ENCODE results near the gene TAF13.
"Not testable (repeated sequence)": the region's sequence is repeated elsewhere in the genome, so short reads cannot be mapped to it uniquely, and the experiment has no call there.

TAF13 gene

GRCh38 chr1:109020693-109021257 is 55.0 kb downstream of the TAF13 start:
- TF ChIP-seq, protein P1, sequence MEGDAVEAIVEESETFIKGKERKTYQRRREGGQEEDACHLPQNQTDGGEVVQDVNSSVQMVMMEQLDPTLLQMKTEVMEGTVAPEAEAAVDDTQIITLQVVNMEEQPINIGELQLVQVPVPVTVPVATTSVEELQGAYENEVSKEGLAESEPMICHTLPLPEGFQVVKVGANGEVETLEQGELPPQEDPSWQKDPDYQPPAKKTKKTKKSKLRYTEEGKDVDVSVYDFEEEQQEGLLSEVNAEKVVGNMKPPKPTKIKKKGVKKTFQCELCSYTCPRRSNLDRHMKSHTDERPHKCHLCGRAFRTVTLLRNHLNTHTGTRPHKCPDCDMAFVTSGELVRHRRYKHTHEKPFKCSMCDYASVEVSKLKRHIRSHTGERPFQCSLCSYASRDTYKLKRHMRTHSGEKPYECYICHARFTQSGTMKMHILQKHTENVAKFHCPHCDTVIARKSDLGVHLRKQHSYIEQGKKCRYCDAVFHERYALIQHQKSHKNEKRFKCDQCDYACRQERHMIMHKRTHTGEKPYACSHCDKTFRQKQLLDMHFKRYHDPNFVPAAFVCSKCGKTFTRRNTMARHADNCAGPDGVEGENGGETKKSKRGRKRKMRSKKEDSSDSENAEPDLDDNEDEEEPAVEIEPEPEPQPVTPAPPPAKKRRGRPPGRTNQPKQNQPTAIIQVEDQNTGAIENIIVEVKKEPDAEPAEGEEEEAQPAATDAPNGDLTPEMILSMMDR (IDR thresholded peaks at IDR 0.05; ENCODE audit: low read depth, low read length, poor library complexity, severe bottlenecking) = no peak
- Histone ChIP-seq H3K27ac (ENCODE audit: low read depth, low read length) (no peak overlapping the region), H3K4me1 (ENCODE audit: control insufficient read depth, low read length) (peaks cover 10% of the 10 kb centered on the region)

GRCh38 chr1:109017719-109018118 is 58.1 kb downstream of the TAF13 start:
- H3K27me3 ChIP-seq (ENCODE audit: control insufficient read depth, low read length); H3K9me2 ChIP-seq (replicated peaks; ENCODE audit: control insufficient read depth, low read length); H3K9me3 ChIP-seq (ENCODE audit: control insufficient read depth, insufficient read depth, low read length); H3K4me1 ChIP-seq (ENCODE audit: control insufficient read depth, low read length); H3K79me2 ChIP-seq (ENCODE audit: control insufficient read depth, low read length); H3F3A ChIP-seq (ENCODE audit: control insufficient read depth, insufficient read depth); H3K4me2 ChIP-seq (ENCODE audit: low read length); H4K20me1 ChIP-seq (ENCODE audit: control insufficient read depth, insufficient read depth, low read depth, low read length); H3K27ac ChIP-seq (ENCODE audit: low read depth, low read length); H3K4me3 ChIP-seq (ENCODE audit: low read length): not testable (repeated sequence)
- H3K36me3 ChIP-seq (ENCODE audit: control insufficient read depth, low read length) = peaks cover 11% of the 10 kb centered on the region; the same call in 1 of the 2 replicates

More at GRCh38 chr1:109020693-109021257, 55.0 kb downstream of the TAF13 start:
- Histone ChIP-seq H3K27me3 (ENCODE audit: control insufficient read depth, low read length) (no peaks in the 10 kb centered on the region), H3K9me3 (ENCODE audit: control insufficient read depth, insufficient read depth, low read length) (no peaks in the 10 kb centered on the region), H3K4me3 (ENCODE audit: low read length) (no peak overlapping the region), H3K9me2 (replicated peaks; ENCODE audit: control insufficient read depth, low read length) (no peaks in the 10 kb centered on the region), H3F3A (ENCODE audit: control insufficient read depth, insufficient read depth) (no peaks in the 10 kb centered on the region), H4K20me1 (ENCODE audit: control insufficient read depth, insufficient read depth, low read depth, low read length) (no peaks in the 10 kb centered on the region), H3K4me2 (ENCODE audit: low read length) (no peak overlapping the region), H3K36me3 (ENCODE audit: control insufficient read depth, low read length) (peaks cover 5% of the 10 kb centered on the region; the same call in 1 of the 2 replicates), H3K79me2 (ENCODE audit: control insufficient read depth, low read length) (peaks cover 3% of the 10 kb centered on the region; the same call in 1 of the 2 replicates)

GRCh38 chr1:109017134-109017533 is 58.7 kb downstream of the TAF13 start:
- H3F3A ChIP-seq (ENCODE audit: control insufficient read depth, insufficient read depth) = no peaks in the 10 kb centered on the region
- H3K9me2 ChIP-seq (replicated peaks; ENCODE audit: control insufficient read depth, low read length) = no peaks in the 10 kb centered on the region
- no peak overlapping the region for H3K4me2 ChIP-seq (ENCODE audit: low read length)
- no peaks in the 10 kb centered on the region for H3K27me3 ChIP-seq (ENCODE audit: control insufficient read depth, low read length)
- H3K4me3 ChIP-seq (ENCODE audit: low read length) = no peak overlapping the region
- peaks cover 8% of the 10 kb centered on the region for H3K4me1 ChIP-seq (ENCODE audit: control insufficient read depth, low read length)
- H3K9me3 ChIP-seq (ENCODE audit: control insufficient read depth, insufficient read depth, low read length) = no peaks in the 10 kb centered on the region
- H3K79me2 ChIP-seq (ENCODE audit: control insufficient read depth, low read length) = no peaks in the 10 kb centered on the region
- no peaks in the 10 kb centered on the region for H4K20me1 ChIP-seq (ENCODE audit: control insufficient read depth, insufficient read depth, low read depth, low read length)
- TF ChIP-seq, protein P1 (IDR thresholded peaks at IDR 0.05; ENCODE audit: low read depth, low read length, poor library complexity, severe bottlenecking) = no peak
- TF ChIP-seq EZH2phosphoT487 (IDR thresholded peaks at IDR 0.05; ENCODE audit: borderline replicate concordance, low read length) = no peak
- H3K36me3 ChIP-seq (ENCODE audit: control insufficient read depth, low read length) = peaks cover 13% of the 10 kb centered on the region; the same call in 1 of the 2 replicates
- H3K27ac ChIP-seq (ENCODE audit: low read depth, low read length) = no peak overlapping the region

All from DOHH2 (cell line).